Kidney glomerular epithelial cell (primary cell): ENCODE data around the gene METTL25B.
A peak's percentile ranks its signal among the peaks of the same experiment; 100 is the strongest.
"Not testable (repeated sequence)": the region's sequence is repeated elsewhere in the genome, so short reads cannot be mapped to it uniquely, and the experiment has no call there.

Experiments used
- DNase-seq: peaks from one replicate; lab custom pipeline; 2025; lab: John Stamatoyannopoulos, UW

Gene METTL25B

GRCh38 chr1:156748670-156749418, 20.6 kb downstream of the METTL25B start:
- DNase-seq, result peak; percentile 48

GRCh38 chr1:156749419-156750118, 21.3 kb downstream of the METTL25B start:
- no peak for DNase-seq

GRCh38 chr1:156750191-156750672, 22.0 kb downstream of the METTL25B start:
- DNase-seq, result peak; percentile 24

- DNase-seq, result no peak
Observed at GRCh38 chr1:156750711-156751450, 22.6 kb downstream of the METTL25B start.

GRCh38 chr1:156751451-156751756, 23.1 kb downstream of the METTL25B start, which contains the start of gene HDGF:
Gene HDGF, minus strand, starts transcription at chr1:156751675. Its CDS starts 246 bp downstream, at chr1:156751429.
- no peak for DNase-seq

GRCh38 chr1:156751757-156752481, 23.6 kb downstream of the METTL25B start:
- DNase-seq, result peak; percentile 72

- no peak for DNase-seq
Observed at GRCh38 chr1:156752843-156753482, 24.7 kb downstream of the METTL25B start.

- DNase-seq, result no peak
Observed at GRCh38 chr1:156754219-156754618, 25.9 kb downstream of the METTL25B start.

GRCh38 chr1:156755527-156755950, 27.3 kb downstream of the METTL25B start:
- no peak for DNase-seq

GRCh38 chr1:156756355-156756754, 28.1 kb downstream of the METTL25B start:
- no peak for DNase-seq

GRCh38 chr1:156757572-156758253, 29.4 kb downstream of the METTL25B start:
- DNase-seq, result not testable (repeated sequence)

- no peak for DNase-seq
Observed at GRCh38 chr1:156760092-156760795, 32.0 kb downstream of the METTL25B start.

GRCh38 chr1:156760796-156761104, 32.5 kb downstream of the METTL25B start:
- no peak for DNase-seq

- not testable (repeated sequence) for DNase-seq
Observed at GRCh38 chr1:156765136-156765535, 36.9 kb downstream of the METTL25B start.

GRCh38 chr1:156765666-156766065, 37.4 kb downstream of the METTL25B start:
- DNase-seq, result no peak

GRCh38 chr1:156766298-156767100, 38.2 kb downstream of the METTL25B start:
- DNase-seq, result no peak

GRCh38 chr1:156767101-156767878, 39.0 kb downstream of the METTL25B start, which contains the start of gene PRCC:
Gene PRCC, plus strand, starts transcription at chr1:156767535. Its CDS starts 237 bp downstream, at chr1:156767772.
- DNase-seq, result peak; percentile 100

GRCh38 chr1:156767879-156768604, 39.8 kb downstream of the METTL25B start:
- no peak for DNase-seq
